ENCODE data around the gene PRODH2.
A peak's percentile ranks its signal among the peaks of the same experiment; 100 is the strongest.

PRODH2 gene, protein sequence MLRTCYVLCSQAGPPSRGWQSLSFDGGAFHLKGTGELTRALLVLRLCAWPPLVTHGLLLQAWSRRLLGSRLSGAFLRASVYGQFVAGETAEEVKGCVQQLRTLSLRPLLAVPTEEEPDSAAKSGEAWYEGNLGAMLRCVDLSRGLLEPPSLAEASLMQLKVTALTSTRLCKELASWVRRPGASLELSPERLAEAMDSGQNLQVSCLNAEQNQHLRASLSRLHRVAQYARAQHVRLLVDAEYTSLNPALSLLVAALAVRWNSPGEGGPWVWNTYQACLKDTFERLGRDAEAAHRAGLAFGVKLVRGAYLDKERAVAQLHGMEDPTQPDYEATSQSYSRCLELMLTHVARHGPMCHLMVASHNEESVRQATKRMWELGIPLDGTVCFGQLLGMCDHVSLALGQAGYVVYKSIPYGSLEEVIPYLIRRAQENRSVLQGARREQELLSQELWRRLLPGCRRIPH

DNA sequence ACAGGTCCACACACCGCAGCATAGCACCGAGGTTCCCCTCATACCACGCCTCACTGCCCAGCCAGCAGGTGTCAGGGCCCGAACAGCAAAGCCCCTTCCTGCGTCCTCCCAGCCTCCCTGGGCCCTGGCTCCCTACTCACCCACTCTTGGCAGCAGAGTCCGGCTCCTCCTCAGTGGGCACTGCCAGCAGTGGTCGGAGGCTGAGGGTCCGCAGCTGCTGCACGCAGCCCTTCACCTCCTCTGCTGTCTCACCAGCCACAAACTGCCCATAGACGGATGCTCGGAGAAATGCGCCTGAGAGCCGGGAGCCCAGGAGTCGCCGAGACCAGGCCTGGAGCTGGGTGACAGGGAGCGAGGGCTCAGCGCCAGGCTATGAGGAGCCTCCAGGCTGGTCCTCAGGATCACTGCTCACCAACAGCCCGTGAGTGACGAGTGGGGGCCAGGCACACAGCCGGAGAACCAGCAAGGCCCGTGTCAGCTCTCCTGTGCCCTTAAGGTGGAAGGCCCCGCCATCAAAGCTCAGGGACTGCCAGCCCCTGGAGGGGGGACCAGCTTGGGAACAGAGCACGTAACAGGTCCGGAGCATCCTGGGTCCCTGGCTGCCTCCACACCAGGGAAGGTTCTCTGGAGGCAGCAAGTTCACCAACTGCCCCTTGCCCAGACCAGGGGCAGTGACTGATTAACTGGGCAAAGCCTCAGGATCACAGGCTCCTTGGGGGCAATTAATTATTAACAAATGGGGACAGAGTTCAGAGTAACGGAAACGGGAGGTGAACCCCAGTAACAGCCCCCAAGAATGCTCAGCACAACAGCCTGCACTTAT is at the start of gene PRODH2:
TSS of gene PRODH2 (minus strand) at position 626 of the 823 bp plus-strand sequence. CDS start at position 586, 40 bp downstream.
- DNase-seq: no peak
- intact Hi-C loops (cut with DNase I): no loop called here

GRCh38 chr19:35861640-35862160 is 49.1 kb upstream of the PRODH2 start:
- intact Hi-C loops (cut with DNase I): no loop called here
- no peak for DNase-seq

- intact Hi-C loops (cut with DNase I): no loop called here
- no peak for DNase-seq
Observed at GRCh38 chr19:35860818-35861639, 48.4 kb upstream of the PRODH2 start.

- intact Hi-C loops (cut with DNase I): no loop called here
Observed at GRCh38 chr19:35860436-35860817, 47.8 kb upstream of the PRODH2 start.

DNA sequence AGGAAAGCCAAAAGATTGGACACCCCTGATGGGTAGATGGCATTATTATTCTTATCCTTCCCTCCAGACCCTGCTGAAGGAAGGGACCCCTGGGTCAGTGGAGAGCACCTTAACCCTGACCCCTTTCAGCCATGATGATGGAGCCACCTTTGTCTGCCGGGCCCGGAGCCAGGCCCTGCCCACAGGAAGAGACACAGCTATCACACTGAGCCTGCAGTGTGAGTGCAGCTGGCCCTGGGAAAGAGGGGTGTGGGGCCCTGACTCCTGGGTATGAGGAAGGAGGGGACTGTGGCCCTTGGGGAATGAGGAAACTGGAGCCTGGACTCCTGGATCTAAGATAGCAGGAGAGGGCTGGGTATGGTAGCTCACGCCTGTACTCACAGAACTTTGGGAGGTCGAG is 46.8 kb upstream of the PRODH2 start:
- no peak for DNase-seq
- intact Hi-C loops (cut with DNase I): no loop called here

More at GRCh38 chr19:35860436-35860817, 47.8 kb upstream of the PRODH2 start:
- no peak for DNase-seq

DNA sequence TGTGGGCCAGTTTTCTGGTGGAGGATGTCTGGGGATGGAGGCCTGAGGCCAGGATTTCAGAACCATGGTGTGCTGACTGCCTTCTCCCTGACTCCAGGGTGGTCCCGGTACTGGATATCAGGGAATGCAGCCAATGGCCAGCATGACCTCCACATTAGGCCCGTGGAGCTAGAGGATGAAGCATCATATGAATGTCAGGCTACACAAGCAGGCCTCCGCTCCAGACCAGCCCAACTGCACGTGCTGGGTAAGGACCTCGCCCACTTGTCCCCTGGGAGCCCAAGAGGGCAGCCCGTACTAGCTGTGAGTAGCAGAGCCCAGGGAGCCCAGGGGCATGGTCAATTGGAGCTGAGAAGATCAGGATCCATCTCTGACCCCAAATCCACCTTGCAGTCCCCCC is 45.7 kb upstream of the PRODH2 start:
- no peak for DNase-seq
- intact Hi-C loops (cut with DNase I): no loop called here

DNA sequence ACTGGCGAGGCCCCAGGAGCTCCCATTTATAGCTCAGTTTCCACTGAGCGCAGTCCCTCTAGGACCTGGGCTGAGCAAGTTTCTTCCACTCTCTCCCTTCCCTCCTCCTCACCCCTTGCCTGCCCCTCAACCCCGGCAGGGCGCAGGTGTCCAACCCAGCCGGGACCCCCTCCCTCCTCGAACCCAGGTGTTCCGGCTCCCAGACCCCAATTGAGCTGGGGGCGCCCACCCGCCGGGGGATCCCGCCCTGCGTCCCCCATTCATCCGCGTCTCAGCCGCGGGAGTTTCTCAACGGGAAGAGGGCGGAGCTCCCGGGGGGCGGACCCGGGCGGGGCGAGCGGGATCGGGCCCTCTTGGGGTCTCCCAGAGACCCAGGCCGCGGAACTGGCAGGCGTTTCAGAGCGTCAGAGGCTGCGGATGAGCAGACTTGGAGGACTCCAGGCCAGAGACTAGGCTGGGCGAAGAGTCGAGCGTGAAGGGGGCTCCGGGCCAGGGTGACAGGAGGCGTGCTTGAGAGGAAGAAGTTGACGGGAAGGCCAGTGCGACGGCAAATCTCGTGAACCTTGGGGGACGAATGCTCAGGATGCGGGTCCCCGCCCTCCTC is 44.0 kb upstream of the PRODH2 start, which contains the start of gene KIRREL2:
TSS of gene KIRREL2 (plus strand) at position 366 of the 604 bp plus-strand sequence. CDS start at position 575, 209 bp downstream.
- intact Hi-C loops (cut with DNase I): no loop called here
- peak in 26 of 42 donors; percentile 24 to 68 (median 47) for DNase-seq

GRCh38 chr19:35853038-35853756 is 40.6 kb upstream of the PRODH2 start:
- DNase-seq: peak in 40 of 42 donors; percentile 24 to 89 (median 61)

DNA sequence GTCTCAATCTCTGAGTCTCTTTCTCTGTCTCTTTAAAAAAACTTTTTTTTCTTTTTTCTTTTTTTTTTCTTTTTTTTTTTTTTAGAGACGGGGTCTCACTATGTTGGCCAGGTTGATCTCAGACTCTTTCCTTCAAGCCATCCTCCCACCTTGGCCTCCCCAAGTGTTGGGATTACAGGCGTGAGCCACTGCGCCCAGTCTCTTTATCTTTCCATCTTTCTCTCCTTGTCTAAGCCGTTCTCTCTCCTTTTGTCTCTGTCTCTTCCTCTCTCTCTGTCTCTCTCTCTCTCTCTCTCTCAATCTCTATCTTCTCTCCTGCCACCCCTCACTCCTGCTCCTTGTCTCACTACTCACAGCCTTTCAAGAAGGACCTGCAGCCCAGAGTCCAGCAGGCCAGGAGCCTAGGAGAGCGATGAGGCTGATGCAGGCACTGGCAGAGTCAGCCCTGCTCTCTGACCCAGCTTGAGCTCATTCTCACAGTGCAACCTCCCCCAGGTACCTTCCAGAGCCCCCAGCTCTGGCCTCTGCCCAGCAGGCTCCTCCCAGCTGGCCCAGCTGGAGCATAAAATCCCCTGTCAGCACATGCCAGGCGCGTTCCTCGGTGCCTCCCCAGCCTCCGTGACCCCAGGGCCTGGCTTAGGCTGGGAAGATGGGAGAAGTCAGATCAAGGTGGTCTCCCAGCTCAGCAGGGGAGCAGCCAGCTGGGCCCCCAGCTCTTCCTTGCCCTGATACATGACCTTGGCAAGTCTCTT is 39.6 kb upstream of the PRODH2 start, which contains the start of gene NPHS1:
TSS of gene NPHS1 (minus strand) at position 476 of the 752 bp plus-strand sequence. CDS start 667 bp downstream, outside the sequence.
- no peak for DNase-seq

More at GRCh38 chr19:35853038-35853756, 40.6 kb upstream of the PRODH2 start:
- intact Hi-C loops (cut with DNase I): no loop called here

DNA sequence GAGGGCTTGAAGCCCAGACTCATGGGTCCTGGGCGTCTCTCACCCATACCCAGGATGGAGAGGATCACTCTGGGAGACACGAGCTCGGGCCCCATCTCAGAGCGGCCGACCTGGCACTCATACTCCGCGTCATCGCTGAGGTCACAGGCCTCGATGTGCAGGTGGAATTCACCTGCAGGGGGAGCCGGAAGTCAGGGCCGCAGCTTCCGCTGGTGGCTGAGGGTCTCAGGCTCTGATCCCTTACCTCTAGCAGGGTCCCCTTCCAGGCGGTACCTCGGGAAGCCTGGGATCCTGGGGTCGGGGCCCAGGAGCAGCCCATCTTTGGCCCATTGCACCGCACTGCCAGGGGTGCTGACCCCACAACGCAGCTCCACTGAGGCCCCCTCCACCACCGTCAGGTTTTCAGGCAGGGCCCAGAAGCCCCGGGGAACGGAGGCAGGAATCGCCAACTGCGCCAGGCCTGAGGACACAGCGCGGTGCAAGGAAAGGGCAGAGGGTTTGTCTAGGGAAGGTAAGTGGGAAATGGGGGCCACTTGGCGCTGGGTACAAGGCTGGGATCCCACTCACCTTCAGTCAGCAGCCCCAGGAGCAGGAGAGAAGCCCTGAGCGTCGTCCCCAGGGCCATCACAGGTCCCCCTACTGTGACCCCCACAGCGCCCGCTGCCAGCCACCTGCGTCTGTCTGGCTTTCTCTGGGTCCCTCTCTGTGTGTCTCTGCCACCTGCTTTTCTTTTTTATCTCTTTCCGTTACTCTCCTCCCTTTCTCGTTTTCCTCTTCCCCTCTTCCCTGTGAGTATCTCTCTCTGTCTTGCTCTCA is 38.8 kb upstream of the PRODH2 start:
- intact Hi-C loops (cut with DNase I): no loop called here
- DNase-seq: no peak

More for the DNA sequence above, 39.6 kb upstream of the PRODH2 start, which contains the start of gene NPHS1:
- intact Hi-C loops (cut with DNase I): no loop called here

DNA sequence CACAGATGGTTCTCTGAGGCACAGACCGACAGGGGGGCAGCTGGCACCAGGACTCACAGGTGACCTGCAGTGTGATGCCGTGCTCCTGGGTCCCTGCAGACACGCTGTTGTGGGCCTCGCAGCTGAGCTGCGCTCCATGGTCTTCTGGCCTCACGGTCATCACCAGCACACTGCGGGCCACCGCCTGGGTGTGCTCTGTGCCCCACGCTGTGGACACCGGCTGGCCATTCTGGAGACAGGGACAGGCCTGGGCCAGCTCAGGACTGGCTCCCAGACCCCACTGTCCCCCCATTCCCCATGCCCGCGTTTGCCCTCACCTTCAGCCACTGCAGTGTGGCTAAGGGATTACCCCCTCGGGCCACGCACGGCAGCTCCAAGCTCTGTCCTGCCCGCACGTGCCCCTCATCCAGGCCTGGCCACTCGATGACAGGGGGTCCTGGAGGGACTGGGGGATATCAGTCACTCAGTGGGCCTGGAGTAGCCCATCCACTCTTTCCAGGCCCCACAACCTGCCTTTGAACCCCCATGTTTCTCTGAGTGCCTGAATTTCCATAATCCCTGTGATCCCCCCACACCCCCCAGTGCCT is 36.4 kb upstream of the PRODH2 start:
- intact Hi-C loops (cut with DNase I): no loop called here
- no peak for DNase-seq

GRCh38 chr19:35848486-35848885 is 35.8 kb upstream of the PRODH2 start:
- intact Hi-C loops (cut with DNase I): no loop called here

GRCh38 chr19:35847911-35848310 is 35.3 kb upstream of the PRODH2 start:
- intact Hi-C loops (cut with DNase I): no loop called here
- no peak for DNase-seq

More at GRCh38 chr19:35848486-35848885, 35.8 kb upstream of the PRODH2 start:
- no peak for DNase-seq

- DNase-seq: peak in 22 of 42 donors; percentile 10 to 76 (median 34)
- intact Hi-C loops (cut with DNase I): no loop called here
Observed at GRCh38 chr19:35846038-35846668, 33.5 kb upstream of the PRODH2 start.

All from head of caudate nucleus (tissue), 42 donors.